H1 (cell line): ENCODE data around the gene DNAJA3.

ENCODE experiments used
- CREB1 ChIP-seq: IDR thresholded peaks from 2 replicates; pipeline ENCODE4 v1.6.1; 2012; ENCODE audit warnings: inconsistent platforms
- EP300 ChIP-seq, 2 experiments: IDR thresholded peaks; 1 replicate in 1 of 2; 2 replicates in 1 of 2; pipeline ENCODE4 v1.6.1; 2011 to 2012; ENCODE audit warnings: low read depth in 2 of 2, low read length in 2 of 2, mild to moderate bottlenecking in 2 of 2, borderline replicate concordance in 1 of 2, inconsistent platforms in 1 of 2, moderate library complexity in 1 of 2
- SP1 ChIP-seq: IDR thresholded peaks from 2 replicates; pipeline ENCODE4 v1.6.1; 2011; ENCODE audit warnings: low read depth, low read length
- TAF1 ChIP-seq: IDR thresholded peaks from 2 replicates; pipeline ENCODE4 v1.6.1; 2011; ENCODE audit warnings: mild to moderate bottlenecking, low read depth, low read length
- USF2 ChIP-seq: IDR thresholded peaks from 2 replicates; pipeline ENCODE4 v1.6.1; 2011; ENCODE audit warnings: low read length, improper control_type of control experiment

GRCh38 chr16:4410335-4411075 is 15.2 kb upstream of the DNAJA3 start:
- TF ChIP-seq EP300 (IDR thresholded peaks at IDR 0.05; ENCODE audit: borderline replicate concordance in 1 of 2, low read depth in 2 of 2, low read length in 2 of 2): no peak
- no peak for TF ChIP-seq USF2
- no peak for TF ChIP-seq CREB1
- TF ChIP-seq SP1: no peak
- no peak for TF ChIP-seq TAF1
